ENCODE data around the gene WDR77. TPM values are rescaled to one million over a fixed set of nuclear protein-coding genes. Genes with fewer than 3 reads are reported as not detected.

Gene WDR77
- total RNA-seq, 1 experiment from 2014 or later = 67.9 TPM

DNA sequence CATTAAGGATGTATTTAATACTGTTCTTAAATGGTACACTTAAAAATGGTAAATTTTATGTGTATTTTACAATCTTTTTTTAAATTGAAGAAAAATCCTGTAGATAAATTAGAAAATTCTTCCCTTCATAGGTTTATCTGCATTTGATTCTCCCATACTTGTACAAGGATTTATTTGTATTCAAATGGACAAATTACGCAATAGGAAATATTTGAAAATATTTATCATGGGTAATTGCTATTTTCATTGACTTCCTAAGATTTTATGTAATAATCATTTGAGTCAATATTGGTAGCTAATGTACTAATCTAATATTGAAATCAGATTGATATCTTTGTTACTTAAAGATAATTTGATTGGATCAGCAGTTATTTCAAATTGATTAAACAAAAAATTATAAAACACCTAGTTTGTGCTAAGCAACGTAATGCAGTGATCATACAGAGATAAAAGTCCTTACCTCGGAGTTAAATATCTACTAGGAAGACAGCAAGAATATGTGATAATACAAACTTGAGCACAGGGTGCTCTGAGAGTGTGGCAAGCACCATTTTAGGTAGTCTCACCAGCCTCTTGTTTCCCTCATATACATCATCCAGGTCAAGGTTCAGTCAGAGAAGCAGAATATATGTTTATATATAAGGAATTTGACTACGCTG lies 13.4 kb upstream of the WDR77 start:
- no peak overlapping the region for H3K27ac ChIP-seq (ENCODE audit: low read depth, low read length, poor library complexity, severe bottlenecking)
- no TSS peak for BruUV-seq (replicated peaks)
- no peaks in the 10 kb centered on the region for H3K27me3 ChIP-seq (replicated peaks; ENCODE audit: insufficient read depth, low read depth, low read length, poor library complexity)
- TF ChIP-seq, protein P1, sequence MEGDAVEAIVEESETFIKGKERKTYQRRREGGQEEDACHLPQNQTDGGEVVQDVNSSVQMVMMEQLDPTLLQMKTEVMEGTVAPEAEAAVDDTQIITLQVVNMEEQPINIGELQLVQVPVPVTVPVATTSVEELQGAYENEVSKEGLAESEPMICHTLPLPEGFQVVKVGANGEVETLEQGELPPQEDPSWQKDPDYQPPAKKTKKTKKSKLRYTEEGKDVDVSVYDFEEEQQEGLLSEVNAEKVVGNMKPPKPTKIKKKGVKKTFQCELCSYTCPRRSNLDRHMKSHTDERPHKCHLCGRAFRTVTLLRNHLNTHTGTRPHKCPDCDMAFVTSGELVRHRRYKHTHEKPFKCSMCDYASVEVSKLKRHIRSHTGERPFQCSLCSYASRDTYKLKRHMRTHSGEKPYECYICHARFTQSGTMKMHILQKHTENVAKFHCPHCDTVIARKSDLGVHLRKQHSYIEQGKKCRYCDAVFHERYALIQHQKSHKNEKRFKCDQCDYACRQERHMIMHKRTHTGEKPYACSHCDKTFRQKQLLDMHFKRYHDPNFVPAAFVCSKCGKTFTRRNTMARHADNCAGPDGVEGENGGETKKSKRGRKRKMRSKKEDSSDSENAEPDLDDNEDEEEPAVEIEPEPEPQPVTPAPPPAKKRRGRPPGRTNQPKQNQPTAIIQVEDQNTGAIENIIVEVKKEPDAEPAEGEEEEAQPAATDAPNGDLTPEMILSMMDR (conservative IDR thresholded peaks at IDR 0.05; ENCODE audit: low read depth, low read length) = no peak
- peaks cover 44% of the 10 kb centered on the region for H3K36me3 ChIP-seq (ENCODE audit: insufficient read depth, low read length, poor library complexity, severe bottlenecking)
- CTCF ChIA-PET = no interaction called here
- peaks cover 5% of the 10 kb centered on the region for H3K4me1 ChIP-seq (ENCODE audit: insufficient read depth, low read length, poor library complexity, severe bottlenecking)
- intact Hi-C loops (cut with micrococcal nuclease; ENCODE audit: unreplicated experiment) = no loop called here
- no peaks in the 10 kb centered on the region for H3K9me3 ChIP-seq (ENCODE audit: low read depth, low read length, poor library complexity, severe bottlenecking)
- no peak for DNase-seq (ENCODE audit: low spot score)
- POLR2A ChIA-PET (ENCODE audit: low non-redundant PET) = no interaction called here
- H3K4me3 ChIP-seq (ENCODE audit: low read depth, low read length, poor library complexity, severe bottlenecking) = no peak overlapping the region

DNA sequence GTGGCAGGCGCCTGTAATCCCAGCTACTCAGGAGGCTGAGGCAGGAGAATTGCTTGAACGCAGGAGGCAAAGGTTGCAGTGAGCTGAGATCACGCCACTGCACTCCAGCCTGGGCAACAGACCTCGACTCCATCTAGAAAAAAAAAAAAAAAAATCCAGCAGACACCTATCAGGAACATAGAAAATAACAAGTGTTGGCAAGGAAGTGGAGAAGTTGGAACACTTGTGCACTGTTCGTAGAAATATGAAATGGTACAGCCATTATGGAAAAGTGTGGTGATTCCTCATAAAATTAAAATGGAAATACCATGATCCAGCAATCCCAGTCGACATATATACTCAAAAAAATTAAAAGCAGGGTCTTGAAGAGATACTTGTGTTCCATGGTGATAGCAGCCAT lies 12.7 kb upstream of the WDR77 start:
- peaks cover 5% of the 10 kb centered on the region for H3K4me1 ChIP-seq (ENCODE audit: insufficient read depth, low read length, poor library complexity, severe bottlenecking)
- TF ChIP-seq EZH2 (IDR thresholded peaks at IDR 0.05; ENCODE audit: borderline replicate concordance, low read depth, low read length, poor library complexity, severe bottlenecking) = no peak
- TF ChIP-seq, protein P1 (conservative IDR thresholded peaks at IDR 0.05; ENCODE audit: low read depth, low read length) = no peak
- no peaks in the 10 kb centered on the region for H3K27me3 ChIP-seq (replicated peaks; ENCODE audit: insufficient read depth, low read depth, low read length, poor library complexity)
- POLR2A ChIA-PET (ENCODE audit: low non-redundant PET) = no interaction called here
- no peaks in the 10 kb centered on the region for H3K9me3 ChIP-seq (ENCODE audit: low read depth, low read length, poor library complexity, severe bottlenecking)
- no peak overlapping the region for H3K4me3 ChIP-seq (ENCODE audit: low read depth, low read length, poor library complexity, severe bottlenecking)
- H3K27ac ChIP-seq (ENCODE audit: low read depth, low read length, poor library complexity, severe bottlenecking) = no peak overlapping the region
- BruUV-seq (replicated peaks) = no TSS peak
- CTCF ChIA-PET = no interaction called here
- peaks cover 52% of the 10 kb centered on the region for H3K36me3 ChIP-seq (ENCODE audit: insufficient read depth, low read length, poor library complexity, severe bottlenecking)
- DNase-seq (ENCODE audit: low spot score) = no peak
- intact Hi-C loops (cut with micrococcal nuclease; ENCODE audit: unreplicated experiment) = no loop called here

GRCh38 chr1:111455642-111456031 lies 6.6 kb upstream of the WDR77 start:
- BruUV-seq (replicated peaks) = no TSS peak
- intact Hi-C loops (cut with micrococcal nuclease; ENCODE audit: unreplicated experiment) = no loop called here
- Histone ChIP-seq H3K4me3 (ENCODE audit: low read depth, low read length, poor library complexity, severe bottlenecking) (no peak overlapping the region), H3K9me3 (ENCODE audit: low read depth, low read length, poor library complexity, severe bottlenecking) (no peaks in the 10 kb centered on the region), H3K27me3 (replicated peaks; ENCODE audit: insufficient read depth, low read depth, low read length, poor library complexity) (no peaks in the 10 kb centered on the region), H3K4me1 (ENCODE audit: insufficient read depth, low read length, poor library complexity, severe bottlenecking) (peaks cover 9% of the 10 kb centered on the region), H3K27ac (ENCODE audit: low read depth, low read length, poor library complexity, severe bottlenecking) (no peak overlapping the region), H3K36me3 (ENCODE audit: insufficient read depth, low read length, poor library complexity, severe bottlenecking) (peaks cover 82% of the 10 kb centered on the region)
- DNase-seq (ENCODE audit: low spot score) = no peak
- TF ChIP-seq, protein P1 (conservative IDR thresholded peaks at IDR 0.05; ENCODE audit: low read depth, low read length) = no peak
- no peak for TF ChIP-seq EZH2 (IDR thresholded peaks at IDR 0.05; ENCODE audit: borderline replicate concordance, low read depth, low read length, poor library complexity, severe bottlenecking)
- ChIA-PET CTCF (no interaction called here), POLR2A (ENCODE audit: low non-redundant PET) (no interaction called here)

All from A673 (cell line).